ENCODE measurements around the gene GPLD1. TPM values are rescaled to one million over a fixed set of nuclear protein-coding genes. Genes with fewer than 3 reads are reported as not detected.
"Not testable (repeated sequence)": the region's sequence is repeated elsewhere in the genome, so short reads cannot be mapped to it uniquely, and the experiment has no call there.

The GPLD1 gene
- total RNA-seq, 1 donor from 2014 or later, result 0.59 TPM

GRCh38 chr6:24426729-24427446 lies 62.5 kb downstream of the GPLD1 start:
- intact Hi-C loops (cut with micrococcal nuclease), result no loop called here

- intact Hi-C loops (cut with micrococcal nuclease), result no loop called here
These were observed 64.3 kb downstream of the GPLD1 start for GRCh38 chr6:24425091-24425490.

- intact Hi-C loops (cut with micrococcal nuclease), result no loop called here
These were observed 69.9 kb downstream of the GPLD1 start for GRCh38 chr6:24419526-24419925.

GRCh38 chr6:24415753-24416152 lies 73.6 kb downstream of the GPLD1 start:
- intact Hi-C loops (cut with micrococcal nuclease), result no loop called here

- intact Hi-C loops (cut with micrococcal nuclease), result not testable (repeated sequence)
These were observed 74.8 kb downstream of the GPLD1 start for GRCh38 chr6:24414531-24414930.

- intact Hi-C loops (cut with micrococcal nuclease), result no loop called here
These were observed 77.1 kb downstream of the GPLD1 start for GRCh38 chr6:24412294-24412693.

- intact Hi-C loops (cut with micrococcal nuclease), result no loop called here
These were observed 78.8 kb downstream of the GPLD1 start for GRCh38 chr6:24410622-24411021.

GRCh38 chr6:24408719-24409410 lies 80.5 kb downstream of the GPLD1 start:
- intact Hi-C loops (cut with micrococcal nuclease), result no loop called here

GRCh38 chr6:24405262-24405661 lies 84.1 kb downstream of the GPLD1 start:
- intact Hi-C loops (cut with micrococcal nuclease), result no loop called here

- intact Hi-C loops (cut with micrococcal nuclease), result loop anchor here (1.0 to 5.0 kb wide), 3 partner anchors 27 to 264 kb away; partner anchors contain the start of genes ACOT13 and TDP2
These were observed 85.9 kb downstream of the GPLD1 start for GRCh38 chr6:24403501-24403824.

GRCh38 chr6:24402697-24403500 lies 86.5 kb downstream of the GPLD1 start, which contains the start of gene MRS2:
TSS of gene MRS2 (plus strand) at chr6:24402936. CDS start at chr6:24403047, 111 bp downstream.
- intact Hi-C loops (cut with micrococcal nuclease), result loop anchor here (1.0 to 5.0 kb wide), 3 partner anchors 28 to 264 kb away; partner anchors contain the start of genes ACOT13 and TDP2

- intact Hi-C loops (cut with micrococcal nuclease), result loop anchor here (5.0 kb wide), 1 partner anchor 266 kb away; the partner anchor contains the start of genes ACOT13 and TDP2
These were observed 87.9 kb downstream of the GPLD1 start for GRCh38 chr6:24401458-24401857.

GRCh38 chr6:24400045-24401039 lies 89.0 kb downstream of the GPLD1 start:
- intact Hi-C loops (cut with micrococcal nuclease), result loop anchor here (5.0 kb wide), 1 partner anchor 267 kb away; the partner anchor contains the start of genes ACOT13 and TDP2

- intact Hi-C loops (cut with micrococcal nuclease), result no loop called here
These were observed 91.7 kb downstream of the GPLD1 start for GRCh38 chr6:24397631-24398030.

GRCh38 chr6:24396824-24397223 lies 92.6 kb downstream of the GPLD1 start:
- intact Hi-C loops (cut with micrococcal nuclease), result no loop called here

GRCh38 chr6:24394780-24395437 lies 94.5 kb downstream of the GPLD1 start:
- intact Hi-C loops (cut with micrococcal nuclease), result no loop called here

GRCh38 chr6:24394061-24394779 lies 95.2 kb downstream of the GPLD1 start:
- intact Hi-C loops (cut with micrococcal nuclease), result no loop called here

- intact Hi-C loops (cut with micrococcal nuclease), result no loop called here
These were observed 97.5 kb downstream of the GPLD1 start for GRCh38 chr6:24391756-24392405.

GRCh38 chr6:24391208-24391607 lies 98.2 kb downstream of the GPLD1 start:
- intact Hi-C loops (cut with micrococcal nuclease), result no loop called here
